ENCODE results near the gene FGF22. TPM values are rescaled to one million over a fixed set of nuclear protein-coding genes. Genes with fewer than 3 reads are reported as not detected.
"Not testable (repeated sequence)": the region's sequence is repeated elsewhere in the genome, so short reads cannot be mapped to it uniquely, and the experiment has no call there.

FGF22 gene
- total RNA-seq, 1 donor from 2014 or later, result 0.51 TPM

- DNase-seq (ENCODE audit: low read depth, low spot score), result no peak
- Mint-ChIP-seq H3K36me3 (ENCODE audit: low read depth) (peaks cover 2% of the 10 kb centered on the region), H3K4me3 (peak overlapping the region; percentile 86), H3K9me3 (no peaks in the 10 kb centered on the region), H3K4me1 (peaks cover 23% of the 10 kb centered on the region), H3K27ac (ENCODE audit: unreplicated experiment) (no peak overlapping the region), H3K27me3 (ENCODE audit: low read depth) (peaks cover 5% of the 10 kb centered on the region)
- TF ChIP-seq, protein P1, sequence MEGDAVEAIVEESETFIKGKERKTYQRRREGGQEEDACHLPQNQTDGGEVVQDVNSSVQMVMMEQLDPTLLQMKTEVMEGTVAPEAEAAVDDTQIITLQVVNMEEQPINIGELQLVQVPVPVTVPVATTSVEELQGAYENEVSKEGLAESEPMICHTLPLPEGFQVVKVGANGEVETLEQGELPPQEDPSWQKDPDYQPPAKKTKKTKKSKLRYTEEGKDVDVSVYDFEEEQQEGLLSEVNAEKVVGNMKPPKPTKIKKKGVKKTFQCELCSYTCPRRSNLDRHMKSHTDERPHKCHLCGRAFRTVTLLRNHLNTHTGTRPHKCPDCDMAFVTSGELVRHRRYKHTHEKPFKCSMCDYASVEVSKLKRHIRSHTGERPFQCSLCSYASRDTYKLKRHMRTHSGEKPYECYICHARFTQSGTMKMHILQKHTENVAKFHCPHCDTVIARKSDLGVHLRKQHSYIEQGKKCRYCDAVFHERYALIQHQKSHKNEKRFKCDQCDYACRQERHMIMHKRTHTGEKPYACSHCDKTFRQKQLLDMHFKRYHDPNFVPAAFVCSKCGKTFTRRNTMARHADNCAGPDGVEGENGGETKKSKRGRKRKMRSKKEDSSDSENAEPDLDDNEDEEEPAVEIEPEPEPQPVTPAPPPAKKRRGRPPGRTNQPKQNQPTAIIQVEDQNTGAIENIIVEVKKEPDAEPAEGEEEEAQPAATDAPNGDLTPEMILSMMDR (conservative IDR thresholded peaks at IDR 0.05), result no peak
These were observed 21.9 kb downstream of the FGF22 start for GRCh38 chr19:661427-662196.

DNA sequence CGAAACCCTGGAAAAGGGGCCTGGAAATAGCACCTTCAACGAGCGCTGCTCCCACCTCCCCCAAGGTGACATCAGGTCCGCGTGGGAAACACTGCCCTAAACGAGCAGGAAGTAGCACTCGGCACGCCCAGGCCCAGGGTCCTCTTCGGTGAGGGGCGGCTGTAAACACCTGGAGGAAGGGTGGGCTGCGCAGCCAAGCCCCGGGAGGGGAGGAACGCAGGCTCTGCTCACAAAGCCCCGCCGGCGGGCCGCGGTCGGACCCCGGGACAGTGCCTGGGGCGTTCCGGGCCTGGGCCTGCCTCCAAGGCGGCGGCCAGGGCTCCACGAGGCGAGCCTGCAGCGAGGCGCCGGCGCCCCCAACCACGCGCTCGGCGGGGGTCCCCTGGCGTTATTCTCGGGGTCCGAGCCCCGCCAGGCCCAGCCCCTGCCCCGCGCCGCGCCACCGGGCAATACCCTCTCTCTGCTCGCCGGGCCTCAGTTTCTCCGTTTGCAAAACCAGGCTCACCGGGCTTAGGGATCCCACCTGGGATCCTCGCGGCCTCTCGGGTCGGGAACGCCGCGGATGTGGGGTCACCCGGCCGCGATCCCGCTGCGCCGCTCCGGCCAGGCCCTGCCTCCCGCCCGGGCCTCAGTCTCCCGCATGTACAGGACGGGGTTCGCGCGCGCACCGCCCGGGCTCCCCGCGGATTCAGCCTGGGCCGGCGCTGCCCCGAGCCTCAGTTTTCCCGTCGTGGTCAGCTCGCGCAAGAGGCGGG is 22.7 kb downstream of the FGF22 start:
- no peak for DNase-seq (ENCODE audit: low read depth, low spot score)
- peak overlapping the region; percentile 86 for H3K4me3 Mint-ChIP-seq
- no peaks in the 10 kb centered on the region for H3K9me3 Mint-ChIP-seq
- peaks cover 23% of the 10 kb centered on the region for H3K4me1 Mint-ChIP-seq
- H3K36me3 Mint-ChIP-seq (ENCODE audit: low read depth), result peaks cover 2% of the 10 kb centered on the region
- no peak overlapping the region for H3K27ac Mint-ChIP-seq (ENCODE audit: unreplicated experiment)
- H3K27me3 Mint-ChIP-seq (ENCODE audit: low read depth), result peaks cover 5% of the 10 kb centered on the region
- TF ChIP-seq, protein P1 (conservative IDR thresholded peaks at IDR 0.05), result no peak

DNA sequence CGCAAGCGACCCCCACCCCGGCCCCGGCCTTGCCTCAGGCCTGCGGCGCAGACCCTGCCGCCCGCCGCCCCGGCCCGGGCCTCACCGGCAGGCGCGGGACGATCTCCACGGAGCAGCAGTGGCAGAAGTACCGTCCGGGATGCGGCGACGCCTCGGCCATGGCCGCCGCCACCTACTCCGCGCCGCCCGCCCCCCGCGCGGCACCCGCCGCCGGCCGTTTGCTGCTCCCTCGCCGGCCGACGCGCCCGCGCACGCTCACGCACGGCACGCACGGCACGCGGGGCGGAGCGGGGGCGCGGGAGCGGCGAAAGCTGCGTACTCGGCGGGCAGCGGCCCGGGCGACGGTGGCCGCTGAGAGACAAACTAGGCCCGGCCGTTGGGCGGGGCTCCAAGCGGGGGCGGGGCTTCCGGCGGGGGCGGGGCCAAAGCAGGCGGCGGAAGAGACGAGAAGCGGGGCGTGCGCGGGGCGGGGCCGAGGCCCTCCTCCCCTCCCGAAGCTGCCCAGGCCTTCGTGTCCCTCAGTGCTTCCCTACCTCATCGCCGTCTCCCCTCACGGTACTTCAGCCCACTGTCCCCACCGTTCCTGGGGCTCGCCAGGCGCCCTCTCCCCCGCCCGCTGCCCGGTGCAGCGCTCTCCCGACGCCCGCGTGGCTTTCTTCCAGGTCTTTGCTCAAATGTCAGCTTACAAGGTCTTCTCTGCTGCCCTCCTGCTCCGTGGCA is 23.4 kb downstream of the FGF22 start, which contains the start of gene RNF126:
Gene RNF126 (minus strand): TSS at position 253 of the 720 bp plus-strand sequence. CDS start 93 bp downstream, at position 160.
- Mint-ChIP-seq H3K27me3 (ENCODE audit: low read depth) (peaks cover 5% of the 10 kb centered on the region), H3K36me3 (ENCODE audit: low read depth) (peaks cover 2% of the 10 kb centered on the region), H3K9me3 (no peaks in the 10 kb centered on the region), H3K27ac (ENCODE audit: unreplicated experiment) (peak within 1 kb of the TSS; percentile 13), H3K4me1 (peaks cover 23% of the 10 kb centered on the region), H3K4me3 (peak within 1 kb of the TSS; percentile 90)
- DNase-seq (ENCODE audit: low read depth, low spot score), result peak; percentile 81
- TF ChIP-seq, protein P1 (conservative IDR thresholded peaks at IDR 0.05), result no peak

GRCh38 chr19:663682-664117 is 24.0 kb downstream of the FGF22 start:
- Mint-ChIP-seq H3K36me3 (ENCODE audit: low read depth) (peaks cover 2% of the 10 kb centered on the region), H3K9me3 (no peaks in the 10 kb centered on the region), H3K27ac (ENCODE audit: unreplicated experiment) (peak overlapping the region; percentile 13), H3K27me3 (ENCODE audit: low read depth) (peaks cover 5% of the 10 kb centered on the region), H3K4me3 (peak overlapping the region; percentile 90), H3K4me1 (peaks cover 23% of the 10 kb centered on the region)
- TF ChIP-seq, protein P1 (conservative IDR thresholded peaks at IDR 0.05), result no peak
- DNase-seq (ENCODE audit: low read depth, low spot score), result no peak

DNA sequence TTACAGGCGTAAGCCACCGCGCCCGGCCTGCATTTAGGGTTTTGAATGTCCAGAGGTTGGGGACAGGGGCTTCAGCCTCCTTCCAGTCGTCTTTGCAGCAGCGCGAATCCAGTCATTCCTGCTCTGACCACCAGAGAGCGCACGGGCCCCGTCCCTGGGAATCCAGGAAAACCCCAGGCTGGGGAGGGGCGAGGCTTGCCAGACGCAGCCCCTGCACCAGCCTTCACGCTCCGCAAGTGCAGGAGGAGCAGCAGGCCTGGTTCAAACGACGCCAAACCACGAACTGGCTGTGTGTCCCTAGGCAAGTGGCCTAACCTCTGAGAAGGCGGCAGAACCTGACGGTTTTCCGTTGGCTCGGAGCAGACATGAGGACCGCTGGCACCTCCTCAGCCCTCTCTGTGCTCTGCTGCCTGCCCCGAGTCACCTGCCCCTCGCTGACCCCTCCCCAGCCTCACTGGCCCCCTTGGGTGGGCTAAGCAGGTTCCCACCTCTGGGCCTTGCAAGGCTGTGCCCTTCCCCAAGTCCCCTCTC is 25.3 kb downstream of the FGF22 start:
- peak; percentile 98 for DNase-seq (ENCODE audit: low read depth, low spot score)
- Mint-ChIP-seq H3K4me3 (peak overlapping the region; percentile 90), H3K27me3 (ENCODE audit: low read depth) (peaks cover 5% of the 10 kb centered on the region), H3K27ac (ENCODE audit: unreplicated experiment) (no peak overlapping the region), H3K9me3 (no peaks in the 10 kb centered on the region), H3K4me1 (peaks cover 23% of the 10 kb centered on the region), H3K36me3 (ENCODE audit: low read depth) (peaks cover 2% of the 10 kb centered on the region)
- TF ChIP-seq, protein P1 (conservative IDR thresholded peaks at IDR 0.05), result peak; percentile 93

GRCh38 chr19:666985-667573 is 27.4 kb downstream of the FGF22 start:
- H3K36me3 Mint-ChIP-seq (ENCODE audit: low read depth); DNase-seq (ENCODE audit: low read depth, low spot score); H3K4me1 Mint-ChIP-seq; H3K27ac Mint-ChIP-seq (ENCODE audit: unreplicated experiment); H3K27me3 Mint-ChIP-seq (ENCODE audit: low read depth); H3K9me3 Mint-ChIP-seq: not testable (repeated sequence)
- H3K4me3 Mint-ChIP-seq, result peak overlapping the region; percentile 49

GRCh38 chr19:668675-669434 is 29.2 kb downstream of the FGF22 start:
- H3K4me3 Mint-ChIP-seq, result peak overlapping the region; percentile 58
- H3K27ac Mint-ChIP-seq (ENCODE audit: unreplicated experiment); H3K9me3 Mint-ChIP-seq; H3K4me1 Mint-ChIP-seq; H3K36me3 Mint-ChIP-seq (ENCODE audit: low read depth); DNase-seq (ENCODE audit: low read depth, low spot score); H3K27me3 Mint-ChIP-seq (ENCODE audit: low read depth): not testable (repeated sequence)

Data from neural crest cell (in vitro differentiated cells).